Ovary (tissue), 9 donors: ENCODE data around the gene GMPPB. TPM values are rescaled to one million over a fixed set of nuclear protein-coding genes. Genes with fewer than 3 reads are reported as not detected.

Experiments used
- DNase-seq, 5 donors: peaks; one replicate each; pipeline ENCODE4 v3.0.0-alpha.2; 2019 to 2020
- H3K27ac ChIP-seq, 2 donors: fragments of 200-600 bp; one replicate each; pipeline versions ENCODE4 v1.5.1 to v1.8.0; 2019 to 2022
- H3K27me3 ChIP-seq: fragments of 200-600 bp; one replicate; pipeline ENCODE4 v1.8.0; 2022
- H3K36me3 ChIP-seq: fragments of 200-600 bp; sonication (generic); one replicate; pipeline ENCODE4 v1.5.1; 2019
- H3K4me1 ChIP-seq: one replicate; pipeline ENCODE4 v1.8.1; 2013; ENCODE audit warnings: mild to moderate bottlenecking, moderate library complexity; ENCODE audit not compliant: insufficient read depth
- H3K4me3 ChIP-seq: fragments of 200-600 bp; sonication (generic); one replicate; pipeline ENCODE4 v1.5.1; 2017
- H3K9me3 ChIP-seq, 2 donors: fragments of 200-600 bp in 1 of 2; sonication (generic) in 1 of 2; one replicate each; pipeline versions ENCODE4 v1.5.1 to v1.8.1; 2013 to 2019; ENCODE audit warnings: mild to moderate bottlenecking in 1 of 2, moderate library complexity in 1 of 2
- EP300 ChIP-seq: sonication (generic); formaldehyde crosslinking; IDR thresholded peaks from one replicate; pipeline ENCODE4 v1.6.1; 2017; ENCODE audit warnings: antibody characterized with exemption
- POLR2A ChIP-seq: fragments of 450-650 bp; IDR thresholded peaks from one replicate; pipeline ENCODE4 v1.6.1; 2017; ENCODE audit warnings: antibody characterized with exemption, mild to moderate bottlenecking, moderate library complexity
- WGBS, 3 donors: extraction: QIAGEN DNeasy Blood & Tissue Kit in 1 of 3; methylation state at CpG; one replicate each; pipeline versions ENCODE4 v1.1.5 to v1.1.7; 2013 to 2017; 5-methylcytosine and 5-hydroxymethylcytosine counted together
- intact Hi-C, 4 donors: fragments of 100-400 bp; cut with DNase I; formaldehyde crosslinking; loops; one replicate each; pipeline versions ENCODE4 v1.11.0 to v1.15.1; 2022 to 2023
- polyA plus RNA-seq, 2 donors: library from polyadenylated mRNA; stranded (reverse); fragments of 200-250 nt in 1 of 2; fragments of 350-450 nt in 1 of 2; fragmentation: Illumina TruSeq in 1 of 2; extraction: RNeasy Lipid Tissue Mini Kit (QIAGEN cat#74804) in 1 of 2; gene quantifications; one replicate each; pipeline ENCODE4 v1.2.3, GENCODE V29; 2013 to 2014
- total RNA-seq, 7 donors: library from RNA; depleted of rRNA in 2 of 7; stranded (reverse); fragments of >200 nt in 2 of 7; fragmentation: NEBNext Ultra II Directional in 3 of 7; extraction: Animal tissue kit (Norgen Biotek cat#: 25700) in 3 of 7; gene quantifications; one replicate each; pipeline versions ENCODE4 v1.1.0 to v1.2.4, GENCODE V29; 2016 to 2023
- TF ChIP-seq, protein P1 (sequence below), 3 donors: fragments of 450-650 bp in 2 of 3; fragments of 200-600 bp in 1 of 3; IDR thresholded peaks; one replicate each; pipeline versions ENCODE4 v1.5.1 to v1.8.0; 2016 to 2022; ENCODE audit warnings: antibody characterized with exemption in 3 of 3, mild to moderate bottlenecking in 1 of 3
- donor health status: DM: no; HTN: no; CAD: no; lungs with moderate emphysema.
- donor health status: DM: no; HTN: no; CAD: no.
- donor health status: Bipolar disorder and iron deficiency.
- donor health status: DM: yes; HTN: yes; CAD: no.
- donor health status: DM: no; HTN: no; CAD: no.
- donor health status: DM: yes; HTN: yes; CAD: no.

GMPPB gene
- total and polyA plus RNA-seq, 9 donors: 4.7 to 38.5 (median 25.7) TPM

GRCh38 chr3:49712166-49712565 lies 11.6 kb downstream of the GMPPB start:
- H3K27me3 ChIP-seq: no peaks in the 10 kb centered on the region
- TF ChIP-seq, protein P1, sequence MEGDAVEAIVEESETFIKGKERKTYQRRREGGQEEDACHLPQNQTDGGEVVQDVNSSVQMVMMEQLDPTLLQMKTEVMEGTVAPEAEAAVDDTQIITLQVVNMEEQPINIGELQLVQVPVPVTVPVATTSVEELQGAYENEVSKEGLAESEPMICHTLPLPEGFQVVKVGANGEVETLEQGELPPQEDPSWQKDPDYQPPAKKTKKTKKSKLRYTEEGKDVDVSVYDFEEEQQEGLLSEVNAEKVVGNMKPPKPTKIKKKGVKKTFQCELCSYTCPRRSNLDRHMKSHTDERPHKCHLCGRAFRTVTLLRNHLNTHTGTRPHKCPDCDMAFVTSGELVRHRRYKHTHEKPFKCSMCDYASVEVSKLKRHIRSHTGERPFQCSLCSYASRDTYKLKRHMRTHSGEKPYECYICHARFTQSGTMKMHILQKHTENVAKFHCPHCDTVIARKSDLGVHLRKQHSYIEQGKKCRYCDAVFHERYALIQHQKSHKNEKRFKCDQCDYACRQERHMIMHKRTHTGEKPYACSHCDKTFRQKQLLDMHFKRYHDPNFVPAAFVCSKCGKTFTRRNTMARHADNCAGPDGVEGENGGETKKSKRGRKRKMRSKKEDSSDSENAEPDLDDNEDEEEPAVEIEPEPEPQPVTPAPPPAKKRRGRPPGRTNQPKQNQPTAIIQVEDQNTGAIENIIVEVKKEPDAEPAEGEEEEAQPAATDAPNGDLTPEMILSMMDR (IDR thresholded peaks at IDR 0.05): no peak
- TF ChIP-seq POLR2A (no peak), EP300 (no peak)
- 93 to 94% (median 93%) methylated on average over 10 to 11 of the region's 11 CpGs for WGBS, 3 donors
- no peaks in the 10 kb centered on the region for H3K36me3 ChIP-seq
- no peak overlapping the region for H3K4me3 ChIP-seq
- no peak overlapping the region for H3K27ac ChIP-seq
- DNase-seq: no peak
- no peaks in the 10 kb centered on the region for H3K9me3 ChIP-seq
- intact Hi-C loops: loop anchor here in 1 of 4 donors (10.0 kb wide), 1 partner anchor 133 kb away; no protein-coding TSS in a partner anchor
- H3K4me1 ChIP-seq: no peaks in the 10 kb centered on the region

DNA sequence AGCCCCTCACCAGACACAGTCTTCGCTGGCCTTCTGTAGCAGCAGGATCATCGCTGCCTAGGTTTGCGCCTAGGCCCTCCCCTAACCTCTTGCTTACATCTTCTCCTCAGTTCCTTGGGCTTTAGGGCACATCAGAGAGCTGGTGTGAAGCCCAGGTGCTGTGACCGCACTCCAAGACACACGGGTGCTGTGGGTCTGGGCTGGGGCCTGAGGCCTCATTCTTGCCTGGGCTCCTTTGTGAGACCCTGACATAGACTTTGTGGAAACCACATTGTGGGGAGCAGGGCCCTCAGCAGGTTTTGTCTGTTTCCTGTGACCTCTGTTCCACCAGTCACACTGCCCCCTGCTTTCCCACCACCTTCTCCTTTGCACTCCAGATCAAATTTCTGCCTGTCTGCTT lies 12.3 kb downstream of the GMPPB start:
- Histone ChIP-seq H3K27me3 (no peaks in the 10 kb centered on the region), H3K4me1 (no peaks in the 10 kb centered on the region), H3K36me3 (no peaks in the 10 kb centered on the region), H3K9me3 (no peaks in the 10 kb centered on the region), H3K27ac (no peak overlapping the region), H3K4me3 (no peak overlapping the region)
- DNase-seq: no peak
- intact Hi-C loops: loop anchor here in 1 of 4 donors (10.0 kb wide), 1 partner anchor 133 kb away; no protein-coding TSS in a partner anchor
- WGBS, 3 donors: 92 to 97% (median 97%) methylated on average over 5 of the region's 5 CpGs
- TF ChIP-seq POLR2A (no peak), EP300 (no peak)
- TF ChIP-seq, protein P1 (IDR thresholded peaks at IDR 0.05): no peak

DNA sequence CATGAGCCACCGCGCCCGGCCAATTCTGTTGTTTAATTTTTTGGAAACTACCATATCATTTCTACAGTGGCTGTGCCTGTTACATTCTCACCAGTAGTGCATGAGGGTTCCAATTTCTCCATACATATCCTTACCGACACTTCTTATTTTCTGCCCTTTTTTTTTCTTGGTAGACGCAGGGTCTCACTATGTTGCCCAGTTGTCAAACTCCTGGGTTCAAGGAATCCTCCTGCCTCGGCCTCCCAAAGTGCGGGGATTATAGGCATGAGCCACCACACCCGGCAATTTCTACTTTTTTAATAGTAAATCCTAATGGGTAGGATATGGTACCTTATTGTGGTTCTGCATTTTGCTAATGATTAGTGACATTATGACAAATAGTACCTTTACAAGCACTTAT lies 13.9 kb downstream of the GMPPB start:
- Histone ChIP-seq H3K4me3 (no peak overlapping the region), H3K9me3 (no peaks in the 10 kb centered on the region), H3K4me1 (no peaks in the 10 kb centered on the region), H3K36me3 (no peaks in the 10 kb centered on the region), H3K27me3 (no peaks in the 10 kb centered on the region), H3K27ac (no peak overlapping the region)
- TF ChIP-seq EP300: no peak
- TF ChIP-seq POLR2A: no peak
- TF ChIP-seq, protein P1 (IDR thresholded peaks at IDR 0.05): no peak
- DNase-seq: no peak
- 93 to 97% (median 94%) methylated on average over 8 of the region's 8 CpGs for WGBS, 3 donors
- intact Hi-C loops: loop anchor here in 1 of 4 donors (10.0 kb wide), 2 partner anchors 135 to 195 kb away; partner anchors contain the start of gene MST1R

DNA sequence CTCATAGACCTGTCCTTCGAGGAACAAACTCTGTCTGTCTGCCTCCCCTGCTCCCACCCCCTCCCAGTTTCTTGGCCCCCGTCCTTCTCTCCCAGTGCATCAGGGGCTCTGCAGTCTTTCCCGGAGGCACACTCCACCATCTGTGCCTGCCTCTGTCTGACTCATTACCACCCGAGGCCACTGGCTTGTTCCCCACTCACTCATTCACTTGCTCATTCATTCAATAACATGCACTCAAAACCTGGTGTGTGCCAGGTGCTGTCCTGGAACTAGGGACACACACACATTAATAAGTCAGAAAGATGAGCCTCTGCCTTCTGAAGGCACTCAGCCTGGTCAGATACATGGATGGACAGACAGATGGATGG lies 16.7 kb downstream of the GMPPB start:
- TF ChIP-seq, protein P1 (IDR thresholded peaks at IDR 0.05): no peak
- TF ChIP-seq EP300 (no peak), POLR2A (no peak)
- no peak overlapping the region for H3K27ac ChIP-seq
- intact Hi-C loops: loop anchor here in 1 of 4 donors (10.0 kb wide), 1 partner anchor 198 kb away; the partner anchor contains the start of gene MST1R
- WGBS, 3 donors: 49 to 56% (median 56%) methylated on average over 4 of the region's 4 CpGs
- no peaks in the 10 kb centered on the region for H3K36me3 ChIP-seq
- no peaks in the 10 kb centered on the region for H3K4me1 ChIP-seq
- no peak overlapping the region for H3K4me3 ChIP-seq
- DNase-seq: no peak
- no peaks in the 10 kb centered on the region for H3K27me3 ChIP-seq
- H3K9me3 ChIP-seq: no peaks in the 10 kb centered on the region
